H1 (cell line): Measurements from ENCODE around the gene RHOC. TPM values are rescaled to one million over a fixed set of nuclear protein-coding genes. Genes with fewer than 3 reads are reported as not detected.

Source experiments
- CTCF ChIA-PET: fragments of 300-600 bp; sonication (Branson Sonifier 250); formaldehyde crosslinking; loops from one replicate; lab custom pipeline; 2021; ENCODE audit not compliant: partially characterized antibody; lab: Charles Lee
- POLR2A ChIA-PET: fragments of 300-600 bp; sonication (Branson Sonifier 250); formaldehyde crosslinking; loops from one replicate; lab custom pipeline; 2021; ENCODE audit warnings: inconsistent platforms; ENCODE audit not compliant: partially characterized antibody; lab: Charles Lee
- DNase-seq, 2 experiments: peaks; one replicate each; pipeline versions ENCODE4 v3.0.0 to v3.0.0-alpha.2; 2010 to 2022; ENCODE audit warnings: low spot score in 2 of 2, low read depth in 1 of 2, mixed read lengths in 1 of 2
- FAIRE-seq: peaks from 2 replicates; lab custom pipeline; 2011; peaks lifted over from hg19 to GRCh38; lab: Jason Lieb, UNC
- H2AFZ ChIP-seq: 2 replicates; pipeline ENCODE4 v1.8.1; 2012; ENCODE audit warnings: low read length, inconsistent platforms
- H2AK5ac ChIP-seq: 2 replicates; pipeline ENCODE4 v1.6.1; 2013; ENCODE audit warnings: low read depth, low read length
- H2BK120ac ChIP-seq: replicated peaks from 2 replicates; pipeline ENCODE3; 2013; ENCODE audit warnings: low read depth, low read length, inconsistent platforms
- H2BK12ac ChIP-seq: 2 replicates; pipeline ENCODE4 v1.6.1; 2013; ENCODE audit warnings: low read depth, low read length
- H2BK15ac ChIP-seq: 2 replicates; pipeline ENCODE4 v1.6.1; 2013; ENCODE audit warnings: low read length
- H2BK20ac ChIP-seq: 2 replicates; pipeline ENCODE4 v1.6.1; 2013; ENCODE audit warnings: low read length
- H2BK5ac ChIP-seq: 2 replicates; pipeline ENCODE4 v1.6.1; 2013; ENCODE audit warnings: low read depth, low read length
- H3K14ac ChIP-seq: 2 replicates; pipeline ENCODE4 v1.6.1; 2013; ENCODE audit warnings: inconsistent platforms; ENCODE audit not compliant: insufficient read length
- H3K18ac ChIP-seq: 2 replicates; pipeline ENCODE4 v1.6.1; 2013; ENCODE audit warnings: low read length; ENCODE audit errors: extremely low read depth
- H3K23ac ChIP-seq: 2 replicates; pipeline ENCODE4 v1.6.1; 2013; ENCODE audit warnings: inconsistent platforms; ENCODE audit not compliant: insufficient read length
- H3K23me2 ChIP-seq: 2 replicates; pipeline ENCODE4 v1.6.1; 2013; ENCODE audit warnings: low read depth, low read length
- H3K27ac ChIP-seq: 2 replicates; pipeline ENCODE4 v1.6.1; 2011; ENCODE audit warnings: low read depth, low read length, inconsistent platforms
- H3K27me3 ChIP-seq, 4 experiments: replicated peaks in 1 of 4; 1 replicate in 1 of 4; 2 replicates in 3 of 4; pipeline versions ENCODE4 v1.6.1 to v1.8.1; 2011 to 2013; ENCODE audit warnings: low read length in 3 of 4, mild to moderate bottlenecking in 3 of 4, inconsistent platforms in 2 of 4, mixed read lengths in 2 of 4, moderate library complexity in 1 of 4; ENCODE audit not compliant: control insufficient read depth in 3 of 4, insufficient read depth in 3 of 4; ENCODE audit errors: extremely low read depth in 1 of 4
- H3K36me3 ChIP-seq, 4 experiments: 2 replicates each; pipeline versions ENCODE4 v1.6.1 to v1.8.1; 2011 to 2013; ENCODE audit warnings: mild to moderate bottlenecking in 4 of 4, low read length in 3 of 4, moderate library complexity in 2 of 4, control low read depth in 1 of 4, inconsistent platforms in 1 of 4; ENCODE audit not compliant: insufficient read depth in 4 of 4, control insufficient read depth in 2 of 4
- H3K4ac ChIP-seq: replicated peaks from 2 replicates; pipeline ENCODE3; 2013; ENCODE audit warnings: low read length, low read depth, mixed read lengths, inconsistent platforms; ENCODE audit not compliant: insufficient read length
- H3K4me1 ChIP-seq, 4 experiments: replicated peaks in 1 of 4; 1 replicate in 1 of 4; 2 replicates in 3 of 4; pipeline versions ENCODE4 v1.6.1 to v1.8.1; 2011 to 2013; ENCODE audit warnings: low read length in 3 of 4, inconsistent platforms in 2 of 4, mixed read lengths in 1 of 4; ENCODE audit not compliant: insufficient read depth in 4 of 4, control insufficient read depth in 3 of 4
- H3K4me2 ChIP-seq, 2 experiments: 2 replicates each; pipeline versions ENCODE4 v1.6.1 to v1.8.1; 2011 to 2013; ENCODE audit warnings: low read depth in 2 of 2, low read length in 2 of 2, control low read depth in 1 of 2, inconsistent platforms in 1 of 2, mild to moderate bottlenecking in 1 of 2; ENCODE audit not compliant: insufficient read depth in 1 of 2
- H3K4me3 ChIP-seq, 4 experiments: fragments of 200-600, 300-600 bp in 1 of 4; sonication (generic), shearing (Covaris generic), sonication (Bioruptor Twin) in 1 of 4; 2 replicates each; pipeline versions ENCODE4 v1.5.1 to v1.8.1; 2011 to 2016; ENCODE audit warnings: low read length in 4 of 4, low read depth in 3 of 4, control low read depth in 2 of 4, inconsistent platforms in 2 of 4, mild to moderate bottlenecking in 2 of 4, mixed read lengths in 1 of 4, moderate library complexity in 1 of 4; ENCODE audit not compliant: insufficient read depth in 2 of 4; ENCODE audit errors: extremely low read depth in 1 of 4
- H3K56ac ChIP-seq: replicated peaks from 2 replicates; pipeline ENCODE3; 2013; ENCODE audit warnings: low read depth, mild to moderate bottlenecking, mixed read lengths, low read length, inconsistent platforms; ENCODE audit not compliant: insufficient read length
- H3K79me1 ChIP-seq: 2 replicates; pipeline ENCODE4 v1.6.1; 2013; ENCODE audit warnings: low read depth, low read length, control low read depth
- H3K79me2 ChIP-seq, 2 experiments: 2 replicates each; pipeline versions ENCODE4 v1.6.1 to v1.8.1; 2012 to 2013; ENCODE audit warnings: low read length in 2 of 2, mild to moderate bottlenecking in 2 of 2, inconsistent platforms in 1 of 2; ENCODE audit not compliant: insufficient read depth in 2 of 2, control insufficient read depth in 1 of 2
- H3K9ac ChIP-seq, 4 experiments: replicated peaks in 1 of 4; 1 replicate in 1 of 4; 2 replicates in 3 of 4; pipeline versions ENCODE4 v1.6.1 to v1.8.1; 2011 to 2013; ENCODE audit warnings: low read depth in 3 of 4, low read length in 3 of 4, control low read depth in 2 of 4, mild to moderate bottlenecking in 2 of 4, moderate library complexity in 2 of 4, inconsistent platforms in 1 of 4; ENCODE audit errors: extremely low read depth in 1 of 4
- H3K9me3 ChIP-seq, 2 experiments: 2 replicates each; pipeline versions ENCODE4 v1.6.1 to v1.8.1; 2012 to 2013; ENCODE audit warnings: mild to moderate bottlenecking in 2 of 2, moderate library complexity in 2 of 2, control low read depth in 1 of 2, inconsistent platforms in 1 of 2, low read depth in 1 of 2, low read length in 1 of 2, mixed read lengths in 1 of 2; ENCODE audit not compliant: insufficient read depth in 2 of 2
- H4K20me1 ChIP-seq, 2 experiments: replicated peaks in 1 of 2; 2 replicates each; pipeline versions ENCODE3 to v1.8.1; 2011 to 2013; ENCODE audit warnings: inconsistent platforms in 2 of 2, low read length in 2 of 2, mild to moderate bottlenecking in 1 of 2; ENCODE audit not compliant: insufficient read depth in 2 of 2, control insufficient read depth in 1 of 2
- H4K5ac ChIP-seq: 2 replicates; pipeline ENCODE4 v1.6.1; 2013; ENCODE audit warnings: low read length, low read depth, mixed read lengths, inconsistent platforms; ENCODE audit not compliant: insufficient read length
- H4K8ac ChIP-seq: 2 replicates; pipeline ENCODE4 v1.8.0; 2013; ENCODE audit warnings: mild to moderate bottlenecking, moderate library complexity, low read length, inconsistent platforms; ENCODE audit not compliant: insufficient read depth; ENCODE audit errors: extremely low read depth
- H4K91ac ChIP-seq: replicated peaks from 2 replicates; pipeline ENCODE3; 2013; ENCODE audit warnings: low read length, mixed read lengths, inconsistent platforms; ENCODE audit not compliant: insufficient read length
- WGBS, 2 experiments: shearing (Covaris generic) in 1 of 2; methylation state at CpG; one replicate each; pipeline versions ENCODE4 v1.1.6 to v1.1.7; 2013 to 2015; ENCODE audit warnings: low lambda C conversion rate in 2 of 2, mixed read lengths in 2 of 2, inconsistent platforms in 1 of 2, low coverage in 1 of 2, missing lambda C conversion rate in 1 of 2; ENCODE audit not compliant: insufficient replicate concordance in 2 of 2, insufficient coverage in 1 of 2, insufficient read length in 1 of 2; ENCODE audit errors: extremely low coverage in 1 of 2, missing lambda C conversion rate in 1 of 2; 5-methylcytosine and 5-hydroxymethylcytosine counted together
- polyA plus RNA-seq, 7 experiments: library from polyadenylated mRNA; depleted of rRNA in 3 of 7; stranded (reverse) in 5 of 7; unstranded in 2 of 7; fragments of >200 nt in 5 of 7; fragments of 200-250 nt in 2 of 7; gene quantifications; 1 replicate in 5 of 7; 2 replicates in 1 of 7; 4 replicates in 1 of 7; pipeline versions ENCODE4 v1.2.1 to v1.2.3, GENCODE V29; 2011 to 2013; ENCODE audit warnings: missing spikeins in 2 of 7, mixed read lengths in 2 of 7
- total RNA-seq: library from RNA; stranded (reverse); fragmentation: NEBNext Ultra II Directional; extraction: Animal tissue kit (Norgen Biotek cat#: 25700); gene quantifications from 2 replicates; pipeline ENCODE4 v1.2.1, GENCODE V29; 2021

Gene RHOC
- total and polyA plus RNA-seq, 2 of the 8 experiments (the other 6 are each of a cell fraction or from before 2014, with no cell fraction given) = 53.6 to 97.5 TPM

DNA sequence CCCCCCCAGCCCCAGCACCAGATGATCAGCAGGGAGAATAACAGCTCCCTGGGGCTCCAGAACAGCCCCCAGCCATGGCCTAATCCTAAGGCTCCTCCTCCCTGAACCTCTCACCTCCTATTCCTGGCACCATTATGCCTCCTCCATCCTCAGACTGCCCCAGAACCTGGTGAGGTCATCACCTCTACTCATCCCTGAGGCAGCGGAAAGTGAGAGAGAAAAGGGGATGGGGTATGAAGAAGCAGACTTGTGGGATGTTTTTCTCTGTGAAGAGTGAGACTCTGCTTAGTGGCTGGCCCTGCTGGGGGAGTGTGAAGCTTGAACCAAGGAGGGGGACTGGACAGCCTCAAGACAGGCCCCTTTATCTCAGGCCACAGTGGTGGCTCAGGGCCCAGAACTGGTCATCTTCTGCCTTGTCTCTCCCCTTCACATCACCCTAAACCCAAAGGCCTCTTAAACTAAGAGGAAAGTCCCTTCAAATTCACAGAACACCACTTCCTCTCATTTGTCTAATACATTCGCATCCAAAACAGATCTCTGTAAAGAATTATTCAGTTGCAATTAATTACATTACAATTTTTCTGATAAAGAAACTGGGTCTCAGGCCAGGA is 10.4 kb upstream of the RHOC start:
- Histone ChIP-seq H2BK120ac (no peak overlapping the region), H4K5ac (no peak overlapping the region), H3K9me3 (no peaks in the 10 kb centered on the region), H3K9ac (no peak overlapping the region), H3K79me2 (no peaks in the 10 kb centered on the region), H3K36me3 (no peaks in the 10 kb centered on the region), H3K79me1 (no peaks in the 10 kb centered on the region), H3K4me3 (no peak overlapping the region), H3K14ac (no peak overlapping the region), H3K27ac (no peak overlapping the region), H3K18ac (no peak overlapping the region), H3K27me3 (peaks cover 0 to 29% (median 16%) of the 10 kb centered on the region in 4 experiments; a peak in 5 of 7 replicates), H3K4me1 (peaks cover 0 to 22% (median 13%) of the 10 kb centered on the region in 4 experiments; a peak in 6 of 7 replicates), H2AFZ (no peak overlapping the region), H3K23me2 (peaks cover 14% of the 10 kb centered on the region), H3K23ac (no peak overlapping the region), H4K91ac (no peak overlapping the region), H3K4ac (no peak overlapping the region), H4K8ac (no peak overlapping the region), H3K4me2 (no peak overlapping the region), H2AK5ac (no peak overlapping the region), H2BK12ac (no peak overlapping the region; the same call in 1 of the 2 replicates), H2BK5ac (no peak overlapping the region), H3K56ac (no peak overlapping the region), H4K20me1 (peaks cover 0 to 7% of the 10 kb centered on the region in 2 experiments), H2BK15ac (no peak overlapping the region), H2BK20ac (no peak overlapping the region)
- CTCF ChIA-PET = interaction anchor here (0.5 to 14.2 kb wide), 37 partner anchors 9 to 422 kb away, joined by 3 to 547 read pairs (median 7); partner anchors contain the start of gene LRIG2
- no peak for DNase-seq
- WGBS, 2 experiments = 96% methylated on average over 2 of the region's 2 CpGs; no CpG with 5 or more reads in 1 of the 2 experiments
- POLR2A ChIA-PET = interaction anchor here (0.9 to 2.0 kb wide), 3 partner anchors 20 to 239 kb away, joined by 3 to 10 read pairs (median 3); partner anchors contain the start of gene SLC16A1
- FAIRE-seq = no peak
